GM12891 (cell line): Measurements from ENCODE around the gene FOLH1.
"Not testable (repeated sequence)": the region's sequence is repeated elsewhere in the genome, so short reads cannot be mapped to it uniquely, and the experiment has no call there.

Experiments
- POLR2A ChIP-seq: IDR thresholded peaks from 2 replicates; pipeline ENCODE4 v1.6.1; 2011; ENCODE audit warnings: low read depth, low read length, control low read depth
- POLR2AphosphoS5 ChIP-seq: IDR thresholded peaks from 2 replicates; pipeline ENCODE4 v1.6.1; 2011; ENCODE audit warnings: low read depth, low read length, control low read depth

GRCh38 chr11:49196002-49196401, 12.4 kb downstream of the FOLH1 start:
- not testable (repeated sequence) for TF ChIP-seq POLR2A, POLR2AphosphoS5
